DND-41 (cell line): ENCODE results near the gene ARHGAP26.

Source experiments
- EZH2 ChIP-seq: IDR thresholded peaks from 3 replicates; pipeline ENCODE4 v1.6.1; 2012; ENCODE audit warnings: borderline replicate concordance, low read depth, mild to moderate bottlenecking, moderate library complexity, low read length, inconsistent platforms; ENCODE audit not compliant: severe bottlenecking
- TF ChIP-seq, protein P1 (sequence below): IDR thresholded peaks from 2 replicates; pipeline ENCODE4 v1.5.1; 2012; ENCODE audit warnings: borderline replicate concordance, low read length, moderate library complexity, mild to moderate bottlenecking; ENCODE audit not compliant: poor library complexity, severe bottlenecking; ENCODE audit errors: extremely low read depth

DNA sequence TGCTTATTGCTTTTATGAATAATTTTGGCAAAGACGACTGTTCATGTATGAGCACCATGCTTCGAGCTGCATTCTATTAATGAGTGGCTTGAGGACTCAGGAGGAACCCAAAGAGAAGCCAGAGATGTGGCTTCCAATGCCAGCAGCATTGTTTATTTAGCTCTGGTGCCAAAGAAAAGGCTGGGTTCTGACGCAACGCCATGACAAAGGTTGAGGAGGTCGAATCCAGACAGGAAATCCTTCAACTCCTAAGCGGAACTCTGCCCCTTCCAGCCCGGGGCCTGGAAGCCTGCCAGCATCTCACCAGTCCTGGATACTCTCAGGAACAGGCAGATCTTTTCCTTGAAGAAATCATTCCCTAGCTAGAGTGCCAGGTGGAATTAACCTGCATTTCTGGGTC, 104.4 kb downstream of the ARHGAP26 start:
- TF ChIP-seq, protein P1, sequence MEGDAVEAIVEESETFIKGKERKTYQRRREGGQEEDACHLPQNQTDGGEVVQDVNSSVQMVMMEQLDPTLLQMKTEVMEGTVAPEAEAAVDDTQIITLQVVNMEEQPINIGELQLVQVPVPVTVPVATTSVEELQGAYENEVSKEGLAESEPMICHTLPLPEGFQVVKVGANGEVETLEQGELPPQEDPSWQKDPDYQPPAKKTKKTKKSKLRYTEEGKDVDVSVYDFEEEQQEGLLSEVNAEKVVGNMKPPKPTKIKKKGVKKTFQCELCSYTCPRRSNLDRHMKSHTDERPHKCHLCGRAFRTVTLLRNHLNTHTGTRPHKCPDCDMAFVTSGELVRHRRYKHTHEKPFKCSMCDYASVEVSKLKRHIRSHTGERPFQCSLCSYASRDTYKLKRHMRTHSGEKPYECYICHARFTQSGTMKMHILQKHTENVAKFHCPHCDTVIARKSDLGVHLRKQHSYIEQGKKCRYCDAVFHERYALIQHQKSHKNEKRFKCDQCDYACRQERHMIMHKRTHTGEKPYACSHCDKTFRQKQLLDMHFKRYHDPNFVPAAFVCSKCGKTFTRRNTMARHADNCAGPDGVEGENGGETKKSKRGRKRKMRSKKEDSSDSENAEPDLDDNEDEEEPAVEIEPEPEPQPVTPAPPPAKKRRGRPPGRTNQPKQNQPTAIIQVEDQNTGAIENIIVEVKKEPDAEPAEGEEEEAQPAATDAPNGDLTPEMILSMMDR, result no peak
- TF ChIP-seq EZH2, result no peak
